HUDEP-2 (cell line): Measurements from ENCODE around the gene OR2W1.

Source experiments
- DNase-seq, 76 experiments: peaks; one replicate each; lab custom pipeline; 2025; ENCODE audit not compliant: unreplicated experiment in 76 of 76; lab: John Stamatoyannopoulos, UW

Gene OR2W1

DNA sequence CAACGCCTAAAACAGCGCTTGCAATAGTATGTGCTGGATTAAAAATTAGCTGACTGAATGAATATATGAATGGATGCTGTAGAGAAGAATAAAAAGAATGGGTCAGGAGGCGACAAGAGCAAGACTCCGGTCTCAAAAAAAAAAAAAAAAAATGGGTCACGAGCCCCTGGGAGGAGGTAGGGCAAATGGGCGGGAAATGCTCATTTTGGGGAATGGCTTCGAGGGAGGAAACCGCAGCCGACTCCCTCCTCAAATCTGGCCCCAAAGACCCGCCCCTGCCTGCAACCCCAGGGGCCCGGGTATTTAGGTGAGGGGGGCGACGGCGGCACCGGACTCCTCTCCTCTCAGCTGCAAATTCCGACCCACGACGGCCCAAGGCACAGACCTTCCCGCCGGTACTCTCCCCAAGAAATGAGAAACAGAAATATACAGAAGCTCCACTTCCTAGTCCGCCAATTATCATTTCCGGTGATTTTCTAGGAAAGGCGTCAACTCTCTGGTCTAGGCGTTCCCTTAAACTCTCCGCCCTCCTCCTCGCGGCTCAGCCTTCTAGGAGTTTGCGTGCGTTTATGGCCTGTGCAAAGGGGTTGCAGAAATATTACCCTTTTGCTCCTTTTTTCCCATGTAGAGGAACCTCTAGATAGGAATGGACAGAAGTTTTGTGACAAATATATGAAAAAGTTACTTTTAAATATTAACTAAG is 39.6 kb downstream of the OR2W1 start, which contains the start of gene ZNF311:
Gene ZNF311 (minus strand): TSS at position 133 of the 703 bp plus-strand sequence. CDS start 1,361 bp downstream, outside the sequence.
- peak in 74 of 76 experiments; percentile 36 to 90 (median 77) for DNase-seq

DNA sequence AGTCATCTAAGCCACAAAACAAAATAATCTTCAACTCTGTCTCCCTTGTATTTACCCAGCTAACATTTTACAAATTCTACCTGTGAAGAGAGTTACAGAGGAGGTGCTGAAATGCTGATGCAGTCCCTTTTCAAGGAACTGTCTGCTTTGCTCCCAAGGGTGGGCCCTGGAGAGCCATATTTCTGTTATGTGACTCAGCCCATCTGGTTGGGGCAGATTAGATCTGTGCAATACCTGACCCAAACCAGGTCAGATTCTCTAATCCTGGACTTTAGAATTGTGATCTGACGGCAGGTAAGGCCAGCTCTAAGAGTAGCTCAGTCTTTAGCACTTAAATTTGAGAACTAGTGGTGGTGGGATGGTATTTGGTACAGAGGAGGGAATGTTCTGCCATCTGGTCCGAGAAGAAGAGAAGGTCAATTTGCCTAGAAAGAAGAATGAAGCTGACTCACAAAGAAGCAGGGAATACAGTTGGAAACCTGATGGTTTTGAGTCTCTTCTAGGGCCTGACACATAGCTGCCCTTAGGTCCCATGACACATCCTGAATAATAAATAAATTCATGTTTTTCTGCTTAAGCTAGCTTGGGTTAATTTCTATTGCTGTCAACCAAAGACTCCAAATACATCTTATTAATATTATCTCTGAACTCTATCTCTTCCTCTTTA is 48.0 kb downstream of the OR2W1 start:
- peak in 3 of 76 experiments; percentile 24 to 30 (median 27) for DNase-seq

DNA sequence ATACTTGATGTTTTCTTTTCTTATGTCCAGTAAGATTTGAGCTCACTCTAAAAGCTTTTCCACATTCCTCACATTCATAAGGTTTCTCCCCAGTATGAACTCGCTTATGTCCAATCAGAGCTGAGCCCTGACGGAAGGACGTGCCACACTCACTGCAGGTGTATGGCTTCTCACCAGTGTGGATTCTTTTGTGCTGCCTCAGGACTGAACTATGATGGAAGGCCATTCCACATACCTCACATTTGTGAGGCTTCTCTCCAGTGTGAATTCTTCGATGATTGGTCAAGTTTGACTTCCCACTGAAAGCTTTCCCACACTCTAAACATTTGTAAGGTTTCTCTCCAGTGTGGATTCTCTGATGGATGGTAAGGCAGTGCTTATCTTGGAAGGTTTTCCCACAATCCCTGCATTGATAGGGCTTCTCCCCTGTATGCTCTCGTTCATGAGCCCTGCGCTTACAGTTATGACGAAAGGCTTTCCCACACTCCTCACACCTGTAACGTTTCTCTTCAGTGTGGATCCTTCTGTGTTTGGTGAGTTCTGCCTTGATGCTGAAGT is 49.8 kb downstream of the OR2W1 start:
- DNase-seq, result no peak
